Panc1 (cell line): ENCODE measurements around the gene PLA2G12B.

Source experiments
- CTCF ChIP-seq: fragments of 450-650 bp; IDR thresholded peaks from 2 replicates; pipeline ENCODE4 v1.5.1; 2017; ENCODE audit warnings: mild to moderate bottlenecking
- POLR2AphosphoS5 ChIP-seq: IDR thresholded peaks from 2 replicates; pipeline ENCODE4 v1.6.1; 2012; ENCODE audit warnings: mild to moderate bottlenecking, low read depth, low read length, moderate library complexity
- REST ChIP-seq, 2 experiments: IDR thresholded peaks; 2 replicates each; pipeline ENCODE4 v1.6.1; 2011 to 2012; ENCODE audit warnings: low read depth in 2 of 2, control low read depth in 1 of 2, low read length in 1 of 2, mild to moderate bottlenecking in 1 of 2, moderate library complexity in 1 of 2; ENCODE audit not compliant: insufficient read depth in 1 of 2
- SIN3A ChIP-seq: IDR thresholded peaks from 2 replicates; pipeline ENCODE4 v1.6.1; 2012; ENCODE audit warnings: low read depth, mild to moderate bottlenecking, low read length, moderate library complexity, borderline replicate concordance; ENCODE audit not compliant: insufficient read depth

- TF ChIP-seq CTCF (no peak), POLR2AphosphoS5 (no peak), REST (IDR thresholded peaks at IDR 0.05; ENCODE audit: insufficient read depth in 1 of 2, low read depth in 2 of 2, low read length in 1 of 2) (no peak), SIN3A (no peak)
These were observed 41.3 kb downstream of the PLA2G12B start for GRCh38 chr10:72913287-72913686.
